K562 (cell line): Measurements from ENCODE around the gene ITGA3. TPM values are rescaled to one million over a fixed set of nuclear protein-coding genes. Genes with fewer than 3 reads are reported as not detected.

Source experiments
- CHCHD3 ChIP-seq: fragments of 250-450 bp; sonication (Bioruptor Pico); IDR thresholded peaks from 2 replicates; pipeline ENCODE4 v2.1.2; 2022; ENCODE audit warnings: mild to moderate bottlenecking
- EGR1 ChIP-seq: fragments of 450-650 bp; conservative IDR thresholded peaks from 2 replicates; pipeline ENCODE4 v1.6.1; 2017; ENCODE audit warnings: mild to moderate bottlenecking
- EWSR1 ChIP-seq: fragments of 450-650 bp; IDR thresholded peaks from 2 replicates; pipeline ENCODE4 v1.6.1; 2018; ENCODE audit warnings: borderline replicate concordance, mild to moderate bottlenecking, low read depth, moderate library complexity; ENCODE audit not compliant: partially characterized antibody
- EZH2 ChIP-seq: IDR thresholded peaks from 2 replicates; pipeline ENCODE4 v1.6.1; 2012; ENCODE audit warnings: low read depth, mild to moderate bottlenecking, inconsistent platforms, low read length, borderline replicate concordance
- NEUROD1 ChIP-seq: fragments of 150-350 bp; IDR thresholded peaks from 2 replicates; pipeline ENCODE4 v1.6.1; 2014; ENCODE audit warnings: borderline replicate concordance, low read length, low read depth; ENCODE audit not compliant: partially characterized antibody
- RBFOX2 ChIP-seq: fragments of 200-400 bp; formaldehyde crosslinking; IDR thresholded peaks from 2 replicates; pipeline ENCODE4 v1.6.1; 2017; ENCODE audit warnings: low read depth, mild to moderate bottlenecking, low read length, moderate library complexity
- RHOXF2B ChIP-seq: fragments of 250-450 bp; sonication (Bioruptor Pico); conservative IDR thresholded peaks from 2 replicates; pipeline ENCODE4 v1.5.1; 2021
- ZNF140 ChIP-seq: fragments of 250-450 bp; sonication (Bioruptor Pico); IDR thresholded peaks from 2 replicates; pipeline ENCODE4 v1.8.0; 2021; ENCODE audit warnings: moderate library complexity, mild to moderate bottlenecking, inconsistent platforms
- polyA plus RNA-seq, 8 experiments: library from polyadenylated mRNA; depleted of rRNA in 4 of 8; stranded (reverse) in 5 of 8; unstranded in 3 of 8; fragments of >200 nt; fragmentation: Nextera tagmentation in 2 of 8; fragmentation: Illumina TruSeq in 1 of 8; extraction: Ambion mirVana in 2 of 8; extraction: Trizol in 1 of 8; gene quantifications; 2 replicates each; pipeline versions ENCODE4 v1.2.1 to v1.2.3, GENCODE V29; 2011 to 2014; ENCODE audit warnings: inconsistent platforms in 1 of 8, missing spikeins in 1 of 8
- total RNA-seq, 7 experiments: library from RNA; depleted of rRNA in 6 of 7; stranded (reverse); fragments of >200 nt in 6 of 7; fragmentation: Illumina TruSeq in 2 of 7; extraction: Trizol in 2 of 7; gene quantifications; 2 replicates each; pipeline versions ENCODE4 v1.2.1 to v1.2.3, GENCODE V29; 2011 to 2021; ENCODE audit warnings: low replicate concordance in 1 of 7
- TF ChIP-seq, protein P1 (sequence below): sonication (generic); formaldehyde crosslinking; IDR thresholded peaks from 2 replicates; pipeline ENCODE4 v1.8.1; 2023; ENCODE audit warnings: mild to moderate bottlenecking, missing genetic modification reagents
- TF ChIP-seq, protein P2 (sequence below): sonication (generic); formaldehyde crosslinking; IDR thresholded peaks from 2 replicates; pipeline ENCODE4 v1.8.0; 2023; ENCODE audit warnings: missing genetic modification reagents, mild to moderate bottlenecking, borderline replicate concordance

ITGA3 gene
- total and polyA plus RNA-seq, 9 of the 15 experiments (the other 6 are each of a cell fraction or from before 2014, with no cell fraction given): 0.03 to 0.75 (median 0.14) TPM; not detected in 2

DNA sequence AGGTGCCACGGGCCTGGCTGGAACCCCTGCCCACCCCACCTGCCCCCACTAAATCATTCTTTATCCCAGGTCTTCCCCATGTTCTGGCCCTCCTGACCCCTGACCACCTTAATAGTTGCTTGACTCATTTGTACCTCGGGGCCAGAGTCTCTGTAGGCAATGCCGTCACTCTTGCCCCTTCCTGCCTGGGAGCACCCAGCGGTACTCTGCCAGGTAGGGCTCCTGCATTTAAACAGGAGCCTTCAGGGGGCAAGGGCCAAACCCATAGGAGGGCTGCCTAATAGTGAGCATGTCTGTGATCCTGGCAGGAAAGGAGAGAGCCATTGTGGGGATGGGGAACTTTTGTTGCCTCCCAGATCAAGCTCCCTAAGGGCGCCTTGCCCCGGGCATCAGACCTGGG lies 8.8 kb upstream of the ITGA3 start (continued):
- TF ChIP-seq EGR1 (no peak), EZH2 (no peak), RHOXF2B (CRISPR knock-in tag) (no peak), ZNF140 (CRISPR knock-in tag) (no peak), NEUROD1 (no peak), CHCHD3 (CRISPR knock-in tag) (no peak), EWSR1 (no peak), RBFOX2 (no peak)
- TF ChIP-seq, protein P1, sequence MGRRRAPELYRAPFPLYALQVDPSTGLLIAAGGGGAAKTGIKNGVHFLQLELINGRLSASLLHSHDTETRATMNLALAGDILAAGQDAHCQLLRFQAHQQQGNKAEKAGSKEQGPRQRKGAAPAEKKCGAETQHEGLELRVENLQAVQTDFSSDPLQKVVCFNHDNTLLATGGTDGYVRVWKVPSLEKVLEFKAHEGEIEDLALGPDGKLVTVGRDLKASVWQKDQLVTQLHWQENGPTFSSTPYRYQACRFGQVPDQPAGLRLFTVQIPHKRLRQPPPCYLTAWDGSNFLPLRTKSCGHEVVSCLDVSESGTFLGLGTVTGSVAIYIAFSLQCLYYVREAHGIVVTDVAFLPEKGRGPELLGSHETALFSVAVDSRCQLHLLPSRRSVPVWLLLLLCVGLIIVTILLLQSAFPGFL (CRISPR knock-in tag): no peak
- TF ChIP-seq, protein P2, sequence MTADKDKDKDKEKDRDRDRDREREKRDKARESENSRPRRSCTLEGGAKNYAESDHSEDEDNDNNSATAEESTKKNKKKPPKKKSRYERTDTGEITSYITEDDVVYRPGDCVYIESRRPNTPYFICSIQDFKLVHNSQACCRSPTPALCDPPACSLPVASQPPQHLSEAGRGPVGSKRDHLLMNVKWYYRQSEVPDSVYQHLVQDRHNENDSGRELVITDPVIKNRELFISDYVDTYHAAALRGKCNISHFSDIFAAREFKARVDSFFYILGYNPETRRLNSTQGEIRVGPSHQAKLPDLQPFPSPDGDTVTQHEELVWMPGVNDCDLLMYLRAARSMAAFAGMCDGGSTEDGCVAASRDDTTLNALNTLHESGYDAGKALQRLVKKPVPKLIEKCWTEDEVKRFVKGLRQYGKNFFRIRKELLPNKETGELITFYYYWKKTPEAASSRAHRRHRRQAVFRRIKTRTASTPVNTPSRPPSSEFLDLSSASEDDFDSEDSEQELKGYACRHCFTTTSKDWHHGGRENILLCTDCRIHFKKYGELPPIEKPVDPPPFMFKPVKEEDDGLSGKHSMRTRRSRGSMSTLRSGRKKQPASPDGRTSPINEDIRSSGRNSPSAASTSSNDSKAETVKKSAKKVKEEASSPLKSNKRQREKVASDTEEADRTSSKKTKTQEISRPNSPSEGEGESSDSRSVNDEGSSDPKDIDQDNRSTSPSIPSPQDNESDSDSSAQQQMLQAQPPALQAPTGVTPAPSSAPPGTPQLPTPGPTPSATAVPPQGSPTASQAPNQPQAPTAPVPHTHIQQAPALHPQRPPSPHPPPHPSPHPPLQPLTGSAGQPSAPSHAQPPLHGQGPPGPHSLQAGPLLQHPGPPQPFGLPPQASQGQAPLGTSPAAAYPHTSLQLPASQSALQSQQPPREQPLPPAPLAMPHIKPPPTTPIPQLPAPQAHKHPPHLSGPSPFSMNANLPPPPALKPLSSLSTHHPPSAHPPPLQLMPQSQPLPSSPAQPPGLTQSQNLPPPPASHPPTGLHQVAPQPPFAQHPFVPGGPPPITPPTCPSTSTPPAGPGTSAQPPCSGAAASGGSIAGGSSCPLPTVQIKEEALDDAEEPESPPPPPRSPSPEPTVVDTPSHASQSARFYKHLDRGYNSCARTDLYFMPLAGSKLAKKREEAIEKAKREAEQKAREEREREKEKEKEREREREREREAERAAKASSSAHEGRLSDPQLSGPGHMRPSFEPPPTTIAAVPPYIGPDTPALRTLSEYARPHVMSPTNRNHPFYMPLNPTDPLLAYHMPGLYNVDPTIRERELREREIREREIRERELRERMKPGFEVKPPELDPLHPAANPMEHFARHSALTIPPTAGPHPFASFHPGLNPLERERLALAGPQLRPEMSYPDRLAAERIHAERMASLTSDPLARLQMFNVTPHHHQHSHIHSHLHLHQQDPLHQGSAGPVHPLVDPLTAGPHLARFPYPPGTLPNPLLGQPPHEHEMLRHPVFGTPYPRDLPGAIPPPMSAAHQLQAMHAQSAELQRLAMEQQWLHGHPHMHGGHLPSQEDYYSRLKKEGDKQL (CRISPR knock-in tag): no peak
